GM21528 (cell line): Measurements from ENCODE around the gene PRKAG2.
"Not testable (repeated sequence)": the region's sequence is repeated elsewhere in the genome, so short reads cannot be mapped to it uniquely, and the experiment has no call there.

Source experiments
- ATAC-seq: cut with Tn5 transposase; IDR thresholded peaks from one replicate; pipeline ENCODE4 v1.9.1; 2021; ENCODE audit warnings: mild to moderate bottlenecking, moderate library complexity; ENCODE audit not compliant: unreplicated experiment, low FRiP score

The PRKAG2 gene

GRCh38 chr7:151549083-151549482, 327.8 kb downstream of the PRKAG2 start:
- no peak for ATAC-seq

- no peak for ATAC-seq
Observed at GRCh38 chr7:151544183-151544582, 332.7 kb downstream of the PRKAG2 start.

- no peak for ATAC-seq
Observed at GRCh38 chr7:151542606-151543130, 334.2 kb downstream of the PRKAG2 start.

GRCh38 chr7:151541709-151542499, 335.0 kb downstream of the PRKAG2 start:
- no peak for ATAC-seq

GRCh38 chr7:151540146-151540545, 336.8 kb downstream of the PRKAG2 start:
- no peak for ATAC-seq

- no peak for ATAC-seq
Observed at GRCh38 chr7:151539088-151539671, 337.7 kb downstream of the PRKAG2 start.

- ATAC-seq: no peak
Observed at GRCh38 chr7:151537818-151538561, 338.9 kb downstream of the PRKAG2 start.

GRCh38 chr7:151536178-151536577, 340.7 kb downstream of the PRKAG2 start:
- ATAC-seq: not testable (repeated sequence)

- no peak for ATAC-seq
Observed at GRCh38 chr7:151529842-151530241, 347.1 kb downstream of the PRKAG2 start.

- no peak for ATAC-seq
Observed at GRCh38 chr7:151524845-151525244, 352.1 kb downstream of the PRKAG2 start.

- no peak for ATAC-seq
Observed at GRCh38 chr7:151524331-151524730, 352.6 kb downstream of the PRKAG2 start.

- ATAC-seq: peak; percentile 4
Observed at GRCh38 chr7:151520419-151521261, 356.3 kb downstream of the PRKAG2 start.

GRCh38 chr7:151519765-151520418, 357.0 kb downstream of the PRKAG2 start, which contains the start of gene RHEB:
Gene RHEB, minus strand, starts transcription at chr7:151519895. Its CDS starts 384 bp downstream, at chr7:151519511.
- ATAC-seq: peak; percentile 82

GRCh38 chr7:151518947-151519764, 357.8 kb downstream of the PRKAG2 start:
- ATAC-seq: peak; percentile 55

- no peak for ATAC-seq
Observed at GRCh38 chr7:151518105-151518946, 358.6 kb downstream of the PRKAG2 start.

GRCh38 chr7:151517601-151518104, 359.3 kb downstream of the PRKAG2 start:
- no peak for ATAC-seq

GRCh38 chr7:151515276-151515565, 361.7 kb downstream of the PRKAG2 start:
- no peak for ATAC-seq
